Stimulated activated memory B cell treated with anti-CD40 and anti-IgM and Interleukin-4, amounts not matched to agents 10 μg/mL and 1 μg/mL and 100 μg/mL, for 72 hours (primary cell): ENCODE measurements around the gene RAP1GAP2.
A peak's percentile ranks its signal among the peaks of the same experiment; 100 is the strongest.
"Not testable (repeated sequence)": the region's sequence is repeated elsewhere in the genome, so short reads cannot be mapped to it uniquely, and the experiment has no call there.

Experiments used
- ATAC-seq: fragments of 150-1000 bp; cut with Tn5 transposase; 2 replicates; pipeline ENCODE4 v1.10.0; 2021
- H3K27ac Mint-ChIP-seq: one replicate; pipeline ENCODE4 v1.8.0; 2022; ENCODE audit warnings: mild to moderate bottlenecking, mixed read lengths
- H3K27me3 Mint-ChIP-seq: one replicate; pipeline ENCODE4 v1.8.0; 2022; ENCODE audit warnings: mixed read lengths
- H3K36me3 Mint-ChIP-seq: one replicate; pipeline ENCODE4 v1.8.0; 2022; ENCODE audit warnings: mixed read lengths
- H3K4me1 Mint-ChIP-seq: one replicate; pipeline ENCODE4 v1.8.0; 2022; ENCODE audit warnings: mixed read lengths
- H3K4me3 Mint-ChIP-seq: one replicate; pipeline ENCODE4 v1.8.0; 2022; ENCODE audit warnings: mild to moderate bottlenecking, moderate library complexity, mixed read lengths
- H3K9me3 Mint-ChIP-seq: one replicate; pipeline ENCODE4 v1.8.0; 2022; ENCODE audit warnings: mixed read lengths

RAP1GAP2 gene

GRCh38 chr17:2972749-2973148, 176.5 kb downstream of the RAP1GAP2 start:
- Mint-ChIP-seq H3K4me3 (no peak overlapping the region), H3K9me3 (no peaks in the 10 kb centered on the region), H3K27me3 (no peaks in the 10 kb centered on the region), H3K27ac (no peak overlapping the region), H3K36me3 (peaks cover 13% of the 10 kb centered on the region), H3K4me1 (no peaks in the 10 kb centered on the region)
- peak; percentile 47 for ATAC-seq

GRCh38 chr17:2974347-2974746, 178.1 kb downstream of the RAP1GAP2 start:
- H3K4me1 Mint-ChIP-seq, result no peaks in the 10 kb centered on the region
- no peak for ATAC-seq
- no peaks in the 10 kb centered on the region for H3K9me3 Mint-ChIP-seq
- peaks cover 6% of the 10 kb centered on the region for H3K36me3 Mint-ChIP-seq
- no peak overlapping the region for H3K4me3 Mint-ChIP-seq
- no peak overlapping the region for H3K27ac Mint-ChIP-seq
- H3K27me3 Mint-ChIP-seq, result no peaks in the 10 kb centered on the region

DNA sequence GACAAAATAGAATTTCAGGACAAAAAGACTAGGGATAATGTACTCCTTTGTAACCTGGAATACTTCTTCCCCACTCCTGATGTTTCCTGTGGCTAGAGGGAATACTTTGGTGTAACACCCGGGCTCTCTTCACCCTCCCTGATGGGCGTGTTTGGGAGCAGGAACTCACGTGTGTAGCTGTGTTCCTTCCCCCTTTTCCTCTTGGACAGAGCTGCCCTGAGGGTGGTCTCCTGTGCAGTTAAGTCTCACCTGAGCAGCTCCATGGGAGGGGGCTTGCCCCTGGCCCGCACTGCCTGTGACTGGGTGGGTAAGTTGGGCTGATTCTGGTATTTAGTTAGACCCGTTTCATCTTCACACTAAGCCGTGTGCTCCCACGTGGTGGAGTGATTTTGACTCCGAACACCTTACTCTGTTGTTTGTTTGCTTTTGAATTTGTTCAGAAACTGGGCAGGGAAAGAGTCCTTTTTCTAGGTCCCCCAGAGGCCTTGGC, 179.3 kb downstream of the RAP1GAP2 start:
- H3K36me3 Mint-ChIP-seq, result peaks cover 14% of the 10 kb centered on the region
- H3K4me3 Mint-ChIP-seq, result no peak overlapping the region
- no peaks in the 10 kb centered on the region for H3K9me3 Mint-ChIP-seq
- H3K27me3 Mint-ChIP-seq, result no peaks in the 10 kb centered on the region
- H3K27ac Mint-ChIP-seq, result no peak overlapping the region
- ATAC-seq, result no peak
- no peaks in the 10 kb centered on the region for H3K4me1 Mint-ChIP-seq

- Mint-ChIP-seq H3K9me3 (no peaks in the 10 kb centered on the region), H3K36me3 (peaks cover 29% of the 10 kb centered on the region), H3K4me3 (no peak overlapping the region), H3K27me3 (no peaks in the 10 kb centered on the region), H3K4me1 (no peaks in the 10 kb centered on the region), H3K27ac (no peak overlapping the region)
- ATAC-seq, result no peak
These were observed 180.9 kb downstream of the RAP1GAP2 start for GRCh38 chr17:2977157-2977556.

DNA sequence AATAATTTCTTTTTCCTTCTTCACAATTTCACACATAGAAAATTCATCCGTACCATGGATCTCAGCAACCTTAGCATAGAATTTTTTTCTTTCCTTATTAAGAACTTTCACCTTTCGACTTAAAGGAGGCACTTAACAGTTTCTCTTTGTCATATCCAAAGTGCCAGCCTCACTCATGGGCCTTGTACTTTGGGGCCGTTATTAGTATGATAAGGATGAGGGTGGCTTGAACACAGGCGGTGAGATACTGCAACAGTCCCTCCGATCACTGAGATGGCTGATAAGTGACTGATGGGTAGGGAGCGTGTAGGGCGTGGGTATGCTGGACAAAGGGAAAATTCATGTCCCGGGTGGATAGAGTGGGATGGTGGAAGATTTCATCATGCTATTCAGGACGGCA, 181.9 kb downstream of the RAP1GAP2 start:
- peaks cover 38% of the 10 kb centered on the region for H3K36me3 Mint-ChIP-seq
- no peak for ATAC-seq
- no peak overlapping the region for H3K4me3 Mint-ChIP-seq
- H3K27ac Mint-ChIP-seq, result no peak overlapping the region
- H3K9me3 Mint-ChIP-seq, result no peaks in the 10 kb centered on the region
- H3K4me1 Mint-ChIP-seq, result no peaks in the 10 kb centered on the region
- no peaks in the 10 kb centered on the region for H3K27me3 Mint-ChIP-seq

DNA sequence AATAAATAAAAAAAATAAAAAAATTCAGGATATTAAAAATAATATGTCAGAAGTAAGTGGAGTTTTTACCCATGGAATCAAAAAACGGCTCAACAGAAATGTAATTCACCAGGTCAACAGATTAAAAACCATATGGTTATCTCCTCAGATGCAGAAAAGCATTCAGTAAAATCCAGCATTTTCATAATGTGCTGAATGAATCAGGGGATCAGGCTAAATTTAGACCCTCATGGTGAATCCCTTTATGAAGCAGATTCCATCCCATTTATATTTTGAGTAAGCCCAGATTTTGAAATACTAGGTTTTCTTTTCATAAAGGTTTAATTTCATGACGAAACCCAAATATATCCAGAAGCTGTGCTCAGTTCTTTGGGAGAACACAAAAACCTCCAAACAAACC, 182.8 kb downstream of the RAP1GAP2 start:
- Mint-ChIP-seq H3K36me3 (peaks cover 46% of the 10 kb centered on the region), H3K9me3 (no peaks in the 10 kb centered on the region), H3K4me3 (no peak overlapping the region), H3K27ac (no peak overlapping the region), H3K27me3 (no peaks in the 10 kb centered on the region), H3K4me1 (no peaks in the 10 kb centered on the region)
- ATAC-seq, result no peak

GRCh38 chr17:2980211-2980903, 184.1 kb downstream of the RAP1GAP2 start:
- Mint-ChIP-seq H3K9me3 (no peaks in the 10 kb centered on the region), H3K4me3 (no peak overlapping the region), H3K4me1 (no peaks in the 10 kb centered on the region), H3K27me3 (no peaks in the 10 kb centered on the region), H3K27ac (no peak overlapping the region), H3K36me3 (peaks cover 52% of the 10 kb centered on the region)
- ATAC-seq, result no peak

DNA sequence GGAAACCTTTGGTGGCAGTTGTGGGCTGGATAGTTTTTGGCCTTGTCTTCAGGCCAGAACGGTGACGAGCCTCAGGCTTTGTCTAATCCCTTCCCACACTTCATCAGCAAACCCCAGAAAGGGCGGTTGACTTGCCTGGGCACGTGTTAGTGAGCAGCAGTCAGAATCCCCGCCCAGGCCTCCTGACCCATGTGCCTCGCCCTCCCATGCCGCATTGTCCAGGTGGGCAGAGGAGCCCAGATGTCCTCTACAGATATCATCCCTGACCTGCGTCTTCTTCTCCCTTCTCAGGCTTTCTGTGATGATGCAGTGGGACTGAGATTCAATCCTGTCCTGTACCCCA, 184.6 kb downstream of the RAP1GAP2 start:
- H3K27me3 Mint-ChIP-seq, result no peaks in the 10 kb centered on the region
- no peaks in the 10 kb centered on the region for H3K4me1 Mint-ChIP-seq
- H3K36me3 Mint-ChIP-seq, result peaks cover 57% of the 10 kb centered on the region
- no peak overlapping the region for H3K27ac Mint-ChIP-seq
- no peak overlapping the region for H3K4me3 Mint-ChIP-seq
- H3K9me3 Mint-ChIP-seq, result no peaks in the 10 kb centered on the region
- no peak for ATAC-seq

DNA sequence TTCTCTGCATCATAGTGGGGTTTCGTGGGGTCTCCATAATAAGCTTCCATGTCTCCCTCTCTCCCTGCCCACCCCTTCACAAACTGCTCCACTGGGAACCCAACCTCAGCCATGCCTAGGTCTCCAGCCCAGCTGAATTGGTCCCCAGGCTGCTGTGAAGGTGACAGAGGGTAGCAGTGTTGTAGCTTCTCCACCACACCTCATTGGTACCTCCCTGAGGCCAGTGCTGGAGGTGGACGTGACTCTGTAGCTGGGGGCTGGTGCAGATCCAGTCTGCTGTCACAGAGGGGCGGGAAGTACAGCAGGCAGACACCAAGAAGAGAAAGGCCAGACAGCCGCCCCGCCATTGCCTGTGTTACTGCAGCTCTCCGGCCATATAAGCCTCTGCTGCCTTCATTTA, 185.1 kb downstream of the RAP1GAP2 start:
- Mint-ChIP-seq H3K4me3 (no peak overlapping the region), H3K4me1 (no peaks in the 10 kb centered on the region), H3K27ac (no peak overlapping the region), H3K36me3 (peaks cover 57% of the 10 kb centered on the region), H3K9me3 (no peaks in the 10 kb centered on the region), H3K27me3 (no peaks in the 10 kb centered on the region)
- no peak for ATAC-seq

DNA sequence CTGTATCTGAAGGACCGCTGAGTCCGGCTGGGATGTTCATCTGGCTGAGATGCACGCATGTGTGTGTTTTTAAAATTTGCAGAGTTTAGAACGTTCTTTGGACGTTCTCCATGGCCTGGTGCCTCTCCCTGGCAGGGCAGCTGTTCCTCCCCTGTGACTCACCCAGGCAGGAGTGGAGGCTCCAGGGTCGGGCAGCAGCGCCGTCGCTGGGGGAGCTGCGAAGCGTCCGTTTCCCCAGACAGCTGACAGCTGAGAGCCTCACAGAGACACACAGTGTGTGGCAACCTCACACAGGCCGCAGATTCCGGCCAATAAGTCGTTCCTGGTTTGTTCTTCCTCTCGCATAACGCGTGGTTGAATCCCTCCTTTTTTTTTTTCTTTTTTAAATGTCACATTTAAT, 186.6 kb downstream of the RAP1GAP2 start:
- H3K36me3 Mint-ChIP-seq, result peaks cover 53% of the 10 kb centered on the region
- H3K4me1 Mint-ChIP-seq, result no peaks in the 10 kb centered on the region
- no peak overlapping the region for H3K27ac Mint-ChIP-seq
- no peaks in the 10 kb centered on the region for H3K9me3 Mint-ChIP-seq
- no peak overlapping the region for H3K4me3 Mint-ChIP-seq
- no peaks in the 10 kb centered on the region for H3K27me3 Mint-ChIP-seq
- ATAC-seq, result no peak

DNA sequence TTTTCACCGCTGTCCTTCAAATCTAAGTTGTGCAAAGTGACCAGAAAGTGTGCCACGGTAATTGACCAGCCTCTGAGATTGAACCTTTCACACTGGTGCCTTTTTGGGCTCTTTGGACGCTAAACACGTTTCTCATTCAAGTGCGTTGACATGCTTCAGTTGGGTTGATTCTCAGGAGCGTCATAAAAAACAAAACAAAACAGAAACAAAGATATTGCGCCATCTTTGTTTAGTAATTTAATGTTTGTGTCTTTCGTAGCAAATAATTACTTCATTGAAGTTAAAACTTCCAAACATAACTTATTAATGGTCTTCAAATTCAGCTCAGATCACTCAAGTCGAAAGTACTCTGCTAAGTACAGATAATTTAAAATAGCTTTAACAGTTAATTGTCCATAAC, 187.0 kb downstream of the RAP1GAP2 start:
- Mint-ChIP-seq H3K27ac (no peak overlapping the region), H3K4me1 (no peaks in the 10 kb centered on the region), H3K36me3 (peaks cover 53% of the 10 kb centered on the region), H3K4me3 (no peak overlapping the region), H3K9me3 (no peaks in the 10 kb centered on the region), H3K27me3 (no peaks in the 10 kb centered on the region)
- no peak for ATAC-seq

GRCh38 chr17:2985318-2985717, 189.1 kb downstream of the RAP1GAP2 start:
- no peak for ATAC-seq
- Mint-ChIP-seq H3K27ac (no peak overlapping the region), H3K36me3 (peaks cover 52% of the 10 kb centered on the region), H3K9me3 (no peaks in the 10 kb centered on the region), H3K4me3 (no peak overlapping the region), H3K4me1 (no peaks in the 10 kb centered on the region), H3K27me3 (no peaks in the 10 kb centered on the region)

DNA sequence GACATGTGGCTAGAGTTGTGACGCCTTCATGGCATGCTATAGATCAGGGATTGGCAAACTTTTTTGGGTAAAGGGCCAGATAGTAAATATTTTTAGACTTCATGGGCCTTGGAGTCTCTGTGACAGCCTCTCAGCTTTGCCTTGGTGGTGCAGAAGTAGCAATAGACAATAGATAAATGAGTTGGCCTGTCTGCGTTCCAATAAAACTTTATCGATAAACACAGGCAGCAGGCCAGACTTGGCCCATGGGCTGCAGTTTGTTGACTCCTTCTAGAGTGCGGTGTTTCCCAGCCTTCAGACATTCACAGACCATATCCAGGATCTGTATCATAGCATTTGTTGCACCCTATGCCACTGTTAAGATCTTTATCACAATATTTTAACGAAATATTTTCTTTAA, 190.7 kb downstream of the RAP1GAP2 start:
- H3K4me1 Mint-ChIP-seq, result no peaks in the 10 kb centered on the region
- no peak overlapping the region for H3K4me3 Mint-ChIP-seq
- peaks cover 37% of the 10 kb centered on the region for H3K36me3 Mint-ChIP-seq
- H3K27me3 Mint-ChIP-seq, result no peaks in the 10 kb centered on the region
- H3K9me3 Mint-ChIP-seq, result no peaks in the 10 kb centered on the region
- ATAC-seq, result no peak
- no peak overlapping the region for H3K27ac Mint-ChIP-seq

GRCh38 chr17:2989396-2989795, 193.2 kb downstream of the RAP1GAP2 start:
- H3K4me1 Mint-ChIP-seq, H3K9me3 Mint-ChIP-seq, ATAC-seq, H3K4me3 Mint-ChIP-seq, H3K27ac Mint-ChIP-seq, H3K27me3 Mint-ChIP-seq: not testable (repeated sequence)
- peaks cover 19% of the 10 kb centered on the region for H3K36me3 Mint-ChIP-seq

DNA sequence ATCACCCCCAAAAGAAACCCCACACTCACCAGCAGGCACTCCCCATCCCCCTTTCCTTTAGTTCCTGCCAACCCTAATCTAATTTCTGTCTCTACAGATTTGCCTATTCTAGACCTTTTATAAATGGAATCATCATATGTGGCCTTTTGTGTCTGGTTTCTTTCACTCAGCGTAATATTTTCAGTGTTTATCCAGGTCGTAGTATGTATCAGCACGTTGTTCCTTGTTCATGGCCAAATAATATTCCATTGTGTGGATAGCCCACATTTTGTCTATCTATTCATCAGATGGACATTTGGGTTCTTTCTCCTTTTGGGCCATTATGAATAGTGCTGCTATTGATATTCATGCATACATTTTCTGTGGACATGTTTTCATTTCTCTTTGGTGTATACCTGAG, 193.6 kb downstream of the RAP1GAP2 start:
- no peak for ATAC-seq
- Mint-ChIP-seq H3K4me3 (no peak overlapping the region), H3K9me3 (no peaks in the 10 kb centered on the region), H3K27ac (no peak overlapping the region), H3K27me3 (no peaks in the 10 kb centered on the region), H3K36me3 (peaks cover 17% of the 10 kb centered on the region), H3K4me1 (no peaks in the 10 kb centered on the region)

DNA sequence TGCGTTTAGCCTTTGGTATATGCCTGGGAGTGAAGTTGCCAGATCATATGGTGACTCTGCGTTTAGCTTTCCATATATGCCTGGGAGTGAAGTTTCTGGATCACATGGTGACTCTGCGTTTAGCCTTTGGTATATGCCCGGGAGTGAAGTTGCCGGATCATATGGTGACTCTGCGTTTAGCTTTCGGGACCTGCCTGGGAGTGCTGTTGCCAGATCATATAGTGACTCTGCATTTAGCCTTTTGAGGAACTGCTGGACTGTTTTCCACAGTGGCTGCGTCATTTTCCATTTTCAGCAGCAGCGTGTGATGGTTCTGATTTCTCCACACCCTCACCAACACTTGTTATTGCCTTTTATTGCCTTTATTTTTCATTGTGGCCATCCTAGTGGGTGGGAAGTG, 194.2 kb downstream of the RAP1GAP2 start:
- Mint-ChIP-seq H3K4me3 (no peak overlapping the region), H3K4me1 (no peaks in the 10 kb centered on the region), H3K9me3 (no peaks in the 10 kb centered on the region), H3K27ac (no peak overlapping the region), H3K27me3 (no peaks in the 10 kb centered on the region), H3K36me3 (peaks cover 12% of the 10 kb centered on the region)
- ATAC-seq, result no peak
